GM21447 (cell line): Measurements from ENCODE around the gene CITED4.
A peak's percentile ranks its signal among the peaks of the same experiment; 100 is the strongest.
"Not testable (repeated sequence)": the region's sequence is repeated elsewhere in the genome, so short reads cannot be mapped to it uniquely, and the experiment has no call there.

ENCODE experiments used
- ATAC-seq: cut with Tn5 transposase; IDR thresholded peaks from one replicate; pipeline ENCODE4 v1.9.1; 2021; ENCODE audit not compliant: unreplicated experiment

CITED4 gene, protein sequence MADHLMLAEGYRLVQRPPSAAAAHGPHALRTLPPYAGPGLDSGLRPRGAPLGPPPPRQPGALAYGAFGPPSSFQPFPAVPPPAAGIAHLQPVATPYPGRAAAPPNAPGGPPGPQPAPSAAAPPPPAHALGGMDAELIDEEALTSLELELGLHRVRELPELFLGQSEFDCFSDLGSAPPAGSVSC

DNA sequence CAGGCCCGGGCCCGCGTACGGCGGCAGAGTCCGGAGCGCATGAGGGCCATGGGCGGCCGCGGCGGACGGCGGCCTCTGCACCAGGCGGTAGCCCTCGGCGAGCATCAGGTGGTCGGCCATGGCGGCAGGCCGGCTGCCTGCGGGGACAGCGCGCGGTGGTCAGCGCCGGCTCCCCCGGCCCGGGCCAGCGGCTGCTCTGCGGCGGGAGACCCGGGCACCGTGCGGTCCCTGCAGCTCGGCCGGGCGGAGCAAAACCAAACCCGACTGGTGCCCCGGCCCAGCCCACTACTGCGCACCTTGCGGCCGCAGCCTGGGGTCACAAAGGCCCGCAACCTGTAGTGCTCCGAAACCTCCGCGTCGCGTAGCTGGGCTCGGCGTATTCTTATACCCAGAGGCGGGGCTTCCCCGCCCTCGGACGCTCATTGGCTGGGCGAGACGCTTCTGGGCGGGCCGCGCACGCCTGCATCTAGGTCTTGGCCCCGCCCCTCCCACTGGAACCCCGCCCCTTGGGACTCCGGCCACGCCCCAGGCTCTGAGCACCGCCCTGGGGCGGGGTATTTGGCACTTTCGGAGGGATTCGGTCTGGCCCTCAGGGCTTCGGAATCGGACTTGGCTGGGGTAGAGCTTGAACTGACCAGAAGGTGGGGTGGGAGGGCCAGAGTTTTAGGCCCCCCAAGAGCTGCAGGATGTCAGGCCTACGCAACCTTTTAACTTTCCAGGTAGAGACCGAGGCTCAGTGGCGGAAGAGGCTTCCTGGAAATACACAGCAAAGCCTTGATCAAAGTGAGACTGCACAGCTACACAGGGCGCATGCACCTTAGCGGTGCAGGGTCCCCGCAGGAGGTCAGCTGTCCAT is at the start of gene CITED4:
TSS of gene CITED4 (minus strand) at position 356 of the 856 bp plus-strand sequence. CDS start at position 120, 236 bp downstream.
- ATAC-seq = peak; percentile 94

DNA sequence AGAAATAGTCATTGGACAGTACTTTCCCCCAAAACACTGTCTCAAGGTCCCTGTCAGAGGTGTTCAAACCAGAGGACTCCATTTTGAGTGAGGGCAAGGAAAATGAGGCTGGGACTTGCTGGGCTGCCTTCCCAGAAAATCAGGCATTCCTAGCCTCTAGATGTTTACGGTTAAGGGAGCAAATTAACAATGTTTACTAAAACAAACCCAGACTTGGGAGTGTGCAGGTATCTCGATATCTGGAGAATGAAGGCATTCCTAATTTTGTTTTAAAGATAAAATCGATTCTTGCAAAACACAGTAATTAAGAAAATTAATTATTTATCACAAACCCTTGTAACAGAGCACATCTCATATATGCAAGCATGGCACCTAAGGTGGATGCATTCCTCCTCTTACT is 48.9 kb upstream of the CITED4 start:
- no peak for ATAC-seq

DNA sequence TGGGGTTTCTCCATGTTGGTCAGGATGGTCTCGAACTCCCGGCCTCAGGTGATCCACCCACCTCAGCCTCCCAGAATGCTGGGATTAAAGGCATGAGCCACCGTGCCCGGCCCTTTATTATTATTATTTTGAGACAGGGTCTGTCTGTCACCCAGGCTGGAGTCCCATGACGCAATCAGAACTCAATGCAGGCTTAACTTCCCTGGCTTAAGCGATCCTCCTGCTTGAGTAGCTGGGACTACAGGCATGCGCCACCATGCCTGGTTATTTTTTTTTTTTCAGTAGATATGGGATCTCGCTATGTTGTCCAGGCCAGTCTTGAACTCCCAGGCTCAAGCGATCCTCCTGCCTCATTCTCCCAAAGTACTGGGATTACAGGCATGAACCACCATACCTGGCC is 47.1 kb upstream of the CITED4 start:
- ATAC-seq = no peak

DNA sequence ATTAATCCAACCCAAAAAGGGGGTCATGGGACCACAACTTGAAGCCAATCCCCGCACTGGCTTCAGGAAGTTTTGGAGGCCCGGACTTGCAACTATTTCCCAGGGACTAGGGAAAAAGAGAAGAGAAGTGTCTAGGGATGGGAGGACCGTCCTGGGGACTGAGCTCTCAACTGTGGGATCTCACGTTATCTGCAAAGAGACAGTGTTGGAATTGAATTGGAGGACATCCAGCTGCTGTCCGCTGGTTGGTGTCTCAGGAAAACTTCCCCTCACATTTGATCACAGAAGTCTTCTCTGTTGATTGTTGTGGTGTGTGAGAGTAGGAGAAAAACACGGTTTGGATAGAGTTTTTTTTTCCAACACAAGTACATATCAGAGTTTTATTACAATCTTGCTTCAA is 46.2 kb upstream of the CITED4 start:
- ATAC-seq = no peak

DNA sequence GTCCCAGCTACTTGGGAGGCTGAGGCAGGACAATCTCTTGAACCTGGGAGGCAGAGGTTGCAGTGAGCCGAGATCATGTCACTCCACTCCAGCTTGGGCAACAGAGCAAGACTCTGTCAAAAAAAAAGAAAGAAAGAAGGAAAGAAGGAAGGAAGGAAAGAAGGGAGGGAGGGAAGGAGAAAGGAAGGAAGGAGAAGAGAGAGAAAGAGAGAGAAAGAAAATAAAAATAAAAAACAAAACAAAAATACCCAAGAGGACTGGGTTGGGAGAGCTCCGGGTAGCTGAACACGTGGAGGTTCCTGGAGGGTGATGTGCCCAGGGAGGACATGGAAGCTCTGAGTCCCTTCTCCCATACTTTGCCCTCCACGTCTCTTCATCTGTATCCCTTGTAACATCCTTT is 45.7 kb upstream of the CITED4 start:
- no peak for ATAC-seq

DNA sequence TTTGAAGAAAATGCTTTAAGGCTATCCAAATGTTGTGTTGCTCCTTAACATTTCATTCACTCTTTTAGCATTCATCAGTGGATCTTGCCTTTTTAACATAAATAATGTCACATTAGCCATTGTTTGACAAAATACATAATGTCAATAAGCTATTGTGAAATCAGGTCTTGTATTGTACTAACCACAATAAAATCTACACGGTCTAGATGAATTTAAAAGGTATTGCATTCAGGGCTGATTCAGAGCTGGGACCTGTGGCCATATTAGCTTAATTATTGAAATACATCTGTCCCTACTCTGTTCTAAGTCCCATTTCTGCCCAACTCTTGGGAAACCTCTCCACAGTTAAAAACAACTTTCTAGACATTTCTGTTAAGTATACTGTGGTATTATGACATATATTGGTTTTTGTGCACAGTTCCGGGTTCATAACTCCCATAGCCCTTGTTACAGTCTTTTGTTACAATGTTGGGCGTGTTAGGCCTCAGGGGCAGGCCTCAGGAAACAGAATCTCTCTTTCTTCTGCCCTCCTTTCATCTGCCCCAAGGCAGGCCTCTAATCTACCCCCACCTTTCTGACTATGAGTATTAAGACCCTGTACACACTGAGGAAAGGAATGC is 44.7 kb upstream of the CITED4 start:
- ATAC-seq = no peak

DNA sequence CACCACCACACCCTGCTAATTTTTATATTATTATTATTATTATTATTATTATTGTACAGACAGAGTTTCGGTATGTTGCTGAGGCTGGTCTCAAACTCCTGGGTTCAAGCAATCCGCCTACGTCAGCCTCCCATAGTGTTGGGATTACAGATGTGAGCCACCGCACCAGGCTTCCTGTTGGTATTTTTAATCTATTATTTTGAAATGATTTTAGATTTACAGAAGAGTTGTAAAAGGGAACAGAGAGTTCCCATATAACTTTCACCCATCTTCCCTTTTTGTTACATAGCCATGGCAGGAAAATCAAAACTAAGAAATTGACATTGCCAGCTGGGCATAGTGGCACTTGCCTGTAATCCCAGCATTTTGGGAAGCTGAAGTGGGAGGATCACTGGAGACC is 42.9 kb upstream of the CITED4 start:
- no peak for ATAC-seq

DNA sequence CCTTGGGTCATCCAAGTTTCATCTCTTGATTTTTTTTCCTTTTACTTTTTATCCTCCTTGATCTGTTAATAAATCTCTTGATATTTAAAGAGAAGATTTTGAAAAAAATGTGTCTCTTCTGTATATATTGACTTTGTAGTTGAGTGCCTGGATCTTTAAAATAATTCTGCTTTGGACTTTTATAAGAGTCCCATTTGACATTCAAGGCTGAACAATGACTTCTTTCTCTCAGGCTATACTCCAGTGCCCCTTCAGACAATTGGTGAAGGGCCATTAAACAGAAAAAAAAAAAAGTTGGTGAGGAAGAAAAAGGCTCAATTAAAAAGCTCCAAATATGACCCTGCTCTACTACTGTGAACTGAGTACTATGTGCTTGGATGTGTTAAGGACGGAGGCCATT is 40.9 kb upstream of the CITED4 start:
- ATAC-seq = no peak

DNA sequence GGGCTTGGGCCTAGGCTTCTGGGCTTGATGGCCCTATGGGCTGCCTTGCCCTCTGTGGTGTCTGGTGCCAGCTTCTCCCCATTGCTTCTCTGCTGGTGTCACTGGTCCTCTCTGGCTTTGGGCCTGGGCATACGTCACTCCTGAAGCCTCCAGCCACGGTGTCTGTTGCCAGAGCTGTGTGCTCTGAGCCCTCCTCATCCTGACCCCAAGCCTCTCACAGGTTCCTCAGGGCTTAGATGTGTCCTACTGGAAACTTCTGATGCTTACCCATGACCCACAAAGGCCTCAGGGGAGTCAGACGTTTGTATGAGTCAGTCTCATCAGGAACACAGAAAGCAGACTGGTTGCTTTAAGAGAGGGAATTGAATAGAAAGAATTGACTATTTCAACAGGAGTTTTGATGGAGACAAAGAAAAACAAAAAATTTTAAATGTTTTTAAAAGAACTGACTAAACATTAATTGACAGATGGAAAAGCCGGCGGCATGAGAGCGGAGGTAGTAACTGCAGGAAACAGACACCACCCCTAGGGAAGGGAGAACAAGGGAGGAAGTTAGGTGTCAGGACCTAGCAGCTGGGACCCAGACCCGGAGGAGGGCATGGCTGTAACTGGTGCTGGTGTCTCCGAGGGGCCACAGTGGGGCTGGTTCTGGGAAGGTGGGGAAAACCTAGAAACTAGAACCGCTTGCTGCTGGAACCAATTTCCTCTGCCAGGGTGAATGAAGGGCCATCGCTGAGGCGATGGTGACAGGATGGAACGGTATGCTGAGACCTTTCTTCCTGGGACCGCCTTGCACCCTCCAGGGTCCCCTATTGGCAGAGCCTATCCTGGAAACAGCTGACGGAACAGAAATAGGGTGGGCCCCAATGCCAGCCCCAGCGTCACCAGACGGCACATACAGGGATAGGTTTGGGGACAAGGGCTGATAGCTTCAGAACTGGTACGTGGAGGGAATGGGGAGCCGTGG is 40.0 kb upstream of the CITED4 start:
- no peak for ATAC-seq

DNA sequence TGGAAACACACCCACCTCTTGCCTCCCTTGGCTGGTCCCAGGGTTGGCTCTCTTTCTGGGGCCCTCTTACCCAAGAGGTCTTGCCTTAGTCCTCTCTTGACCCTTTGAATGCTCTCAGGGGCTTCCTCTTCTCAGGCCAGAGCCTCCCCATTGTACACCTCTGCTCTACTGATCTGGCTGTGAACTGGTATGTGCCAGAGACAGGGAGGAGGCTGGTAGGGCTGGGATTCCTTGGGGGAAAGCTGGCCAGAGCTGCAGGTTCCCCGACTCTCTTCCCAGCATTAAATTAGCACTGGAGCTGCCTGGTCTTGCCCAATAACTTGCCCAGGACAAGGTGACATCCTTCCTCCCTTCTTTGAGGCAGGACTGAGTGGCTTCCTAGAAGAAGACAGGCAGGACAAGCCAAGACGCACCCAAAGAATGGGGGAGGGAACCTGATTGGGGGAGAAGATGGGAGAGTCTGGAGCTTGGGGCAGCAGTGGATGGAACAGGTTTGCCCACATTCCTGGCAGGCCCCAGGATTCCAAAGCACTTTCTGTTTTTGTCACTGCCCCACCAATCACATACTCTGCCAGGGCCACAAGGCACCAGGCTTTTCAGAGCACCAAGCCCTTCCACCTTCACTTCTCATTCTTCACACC is 37.2 kb upstream of the CITED4 start:
- ATAC-seq = no peak

DNA sequence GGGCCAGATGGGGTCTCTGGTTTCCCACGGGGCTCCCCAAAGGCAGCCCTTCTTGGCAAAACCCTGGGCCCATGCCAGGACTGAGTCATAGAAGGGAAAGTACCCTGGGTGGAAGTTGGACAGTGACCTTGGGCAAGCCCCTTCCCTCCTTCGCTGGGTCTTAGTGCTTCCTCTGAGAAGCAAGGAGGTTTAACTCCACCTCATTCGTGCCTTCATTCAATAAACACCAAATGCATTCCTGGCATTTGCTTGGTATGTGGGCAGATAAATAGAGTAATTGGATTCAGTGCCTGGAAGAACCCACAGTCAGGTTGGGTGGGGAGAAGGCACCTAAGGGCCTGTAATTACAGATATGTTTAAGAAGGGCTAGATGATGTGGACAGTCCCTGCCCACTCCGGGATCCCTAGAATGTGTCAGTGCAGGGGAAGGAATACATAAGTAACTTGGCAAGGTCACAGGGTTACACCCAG is 36.3 kb upstream of the CITED4 start:
- ATAC-seq = no peak

DNA sequence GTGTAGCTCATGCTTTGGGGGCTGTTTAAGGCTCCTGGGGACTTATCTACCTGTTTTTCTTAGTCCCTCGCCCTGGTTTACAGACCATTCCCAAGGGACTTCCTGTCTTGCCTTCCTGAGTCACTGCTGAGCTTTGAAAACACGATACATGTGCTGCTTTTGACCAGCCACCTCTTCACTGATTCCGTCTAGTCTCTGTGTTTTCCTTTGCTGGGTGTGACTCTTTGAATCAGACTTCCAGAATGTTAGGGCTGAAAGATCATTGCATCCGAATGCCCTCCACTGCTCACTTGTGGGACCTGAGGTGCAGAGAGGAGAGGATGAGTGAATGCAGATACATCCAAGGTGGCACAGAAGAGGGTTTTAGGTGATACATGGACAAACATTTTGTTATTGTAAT is 35.4 kb upstream of the CITED4 start:
- no peak for ATAC-seq

DNA sequence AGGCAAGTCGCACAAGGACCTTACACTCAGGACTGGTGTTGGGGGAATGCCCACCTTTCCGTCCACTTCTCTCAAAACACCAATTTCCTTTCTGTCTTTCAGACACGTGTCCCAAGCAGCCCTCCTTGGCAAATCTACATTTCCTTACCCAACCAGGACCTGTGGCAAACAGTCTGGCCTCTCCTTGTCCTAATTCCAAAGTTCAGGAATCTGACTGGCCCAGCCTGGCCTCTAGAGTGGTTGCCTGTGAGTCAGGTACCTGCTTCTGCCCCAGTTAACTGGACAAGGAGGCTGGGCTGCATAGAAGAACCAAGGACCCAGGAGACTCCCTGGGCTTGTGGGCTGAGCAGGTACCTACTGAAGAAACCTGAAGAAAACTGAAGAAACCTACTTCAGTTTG is 34.3 kb upstream of the CITED4 start:
- no peak for ATAC-seq

DNA sequence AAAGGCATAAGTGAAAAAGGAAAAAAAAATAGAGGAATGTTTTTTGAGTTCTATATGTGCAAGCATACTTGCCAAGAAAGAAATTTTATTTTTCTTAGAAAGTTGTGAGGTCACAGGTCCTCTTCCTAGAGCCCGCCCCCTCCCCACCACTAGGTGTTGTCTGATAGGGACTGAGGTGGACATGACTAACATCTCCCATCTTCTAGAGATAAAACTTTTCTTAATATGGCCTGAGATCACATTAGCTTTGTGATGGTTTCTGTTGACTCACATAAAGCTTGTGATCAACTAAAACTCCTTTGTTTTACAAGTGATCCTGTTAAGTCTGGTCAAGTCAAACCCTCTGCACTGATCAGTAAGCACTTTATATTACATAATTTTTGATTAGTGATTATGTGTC is 33.4 kb upstream of the CITED4 start:
- no peak for ATAC-seq

DNA sequence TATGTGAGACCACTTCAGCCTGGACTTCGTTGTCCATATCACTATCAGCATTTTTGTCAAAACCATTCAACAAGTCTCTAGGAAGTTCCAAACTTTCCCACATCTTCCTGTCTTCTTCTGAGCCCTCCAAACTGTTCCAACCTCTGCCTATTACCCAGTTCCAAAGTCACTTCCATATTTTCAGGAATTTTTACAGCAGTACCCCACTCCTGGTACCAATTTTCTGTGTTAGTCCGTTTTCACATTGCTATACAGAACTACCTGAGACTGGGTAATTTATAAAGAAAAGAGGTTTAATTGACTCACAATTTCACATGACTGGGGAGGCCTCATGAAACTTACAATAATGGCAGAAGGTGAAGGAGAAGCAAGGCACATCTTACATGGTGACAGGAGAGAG is 32.7 kb upstream of the CITED4 start:
- not testable (repeated sequence) for ATAC-seq

DNA sequence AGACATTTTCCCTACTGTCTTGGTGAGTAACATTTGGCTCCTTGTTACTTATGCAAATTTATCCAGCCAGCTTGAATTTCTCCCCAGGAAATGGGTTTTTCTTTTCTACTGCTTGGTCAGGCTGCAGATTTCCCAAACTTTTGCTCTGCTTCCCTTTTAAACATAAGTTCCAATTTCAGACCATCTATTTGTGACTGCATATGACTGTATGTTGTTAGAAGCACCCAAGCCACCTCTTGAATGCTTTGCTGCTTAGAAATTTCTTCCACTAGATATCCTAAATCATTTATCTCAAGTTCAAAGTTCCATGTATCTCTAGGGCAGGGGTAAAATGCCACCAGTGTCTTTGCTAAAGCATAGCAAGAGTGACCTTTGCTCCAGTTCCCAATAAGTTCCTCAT is 32.3 kb upstream of the CITED4 start:
- no peak for ATAC-seq

DNA sequence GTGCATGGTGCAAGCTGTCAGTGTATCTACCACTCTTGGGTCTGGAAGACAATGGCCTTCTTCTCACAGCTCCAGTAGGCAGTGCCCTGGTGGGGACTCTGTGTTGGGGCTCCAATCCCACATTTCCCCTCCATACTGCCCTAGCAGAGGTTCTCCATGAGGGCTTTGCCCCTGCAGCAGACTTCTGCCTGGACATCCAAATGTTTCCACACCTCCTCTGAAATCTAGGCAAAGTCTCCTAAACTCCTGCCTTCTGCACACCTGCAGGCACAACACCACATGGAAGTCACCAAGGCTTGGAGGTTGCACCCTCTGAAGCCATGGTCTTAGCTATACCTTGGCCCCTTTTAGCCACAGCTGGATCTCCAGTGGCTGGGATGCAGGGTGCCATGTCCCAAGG is 31.8 kb upstream of the CITED4 start:
- no peak for ATAC-seq

DNA sequence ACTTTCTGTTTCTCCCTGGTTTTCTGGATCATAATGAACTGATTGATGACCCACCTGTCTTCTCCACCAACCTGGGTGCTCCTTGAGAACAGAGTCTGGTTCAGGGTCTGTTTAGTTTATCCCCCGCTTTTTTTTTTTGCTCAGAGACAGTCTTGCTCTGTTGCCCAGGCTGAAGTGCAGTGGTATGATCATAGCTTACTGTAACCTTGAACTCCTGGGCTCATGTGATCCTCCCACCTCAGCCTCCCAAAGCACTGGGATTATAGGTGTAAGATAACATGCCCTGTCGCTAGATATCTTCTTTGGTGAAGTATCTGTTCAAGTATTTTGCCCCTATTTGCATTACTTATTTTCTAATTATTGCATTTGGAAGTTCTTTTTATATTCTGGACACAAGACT is 30.2 kb upstream of the CITED4 start:
- ATAC-seq = no peak

DNA sequence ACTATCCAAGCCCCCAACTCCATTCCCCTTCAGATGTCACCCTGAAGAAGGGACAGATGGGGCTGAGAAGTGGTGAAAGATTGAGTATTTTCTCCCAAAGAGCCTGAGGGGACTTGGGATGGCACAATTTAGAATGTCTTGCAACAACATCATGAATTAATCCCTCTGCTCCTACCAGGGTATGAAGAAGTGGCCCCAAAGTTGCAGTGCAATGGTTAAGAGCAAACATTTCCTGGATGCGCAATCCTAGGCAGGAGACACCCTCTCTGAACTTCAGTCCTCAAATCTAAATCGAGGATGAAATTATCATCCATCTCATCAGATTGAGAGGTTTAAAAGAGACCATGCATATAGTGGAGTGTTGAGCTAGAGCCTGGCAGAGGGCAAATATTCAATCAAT is 28.6 kb upstream of the CITED4 start:
- no peak for ATAC-seq

DNA sequence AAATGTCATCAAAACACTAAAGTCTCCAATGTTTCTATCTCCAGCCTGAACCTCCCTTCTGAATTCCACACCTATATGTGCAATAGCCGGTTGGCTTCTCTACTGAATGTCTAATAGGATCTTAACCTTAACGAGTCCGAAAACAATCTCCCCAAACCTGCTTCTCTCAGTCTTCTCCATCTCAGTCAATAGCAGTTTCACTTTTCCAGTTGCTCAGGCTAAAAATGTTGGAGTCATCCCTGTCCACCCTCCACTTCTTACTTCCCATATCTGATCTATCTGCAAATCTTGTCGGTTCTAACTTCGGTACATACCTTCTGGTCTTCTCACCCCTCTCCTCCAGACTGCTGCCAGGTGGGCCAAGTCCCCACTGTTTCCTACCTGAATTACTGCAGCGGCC is 25.5 kb upstream of the CITED4 start:
- no peak for ATAC-seq

DNA sequence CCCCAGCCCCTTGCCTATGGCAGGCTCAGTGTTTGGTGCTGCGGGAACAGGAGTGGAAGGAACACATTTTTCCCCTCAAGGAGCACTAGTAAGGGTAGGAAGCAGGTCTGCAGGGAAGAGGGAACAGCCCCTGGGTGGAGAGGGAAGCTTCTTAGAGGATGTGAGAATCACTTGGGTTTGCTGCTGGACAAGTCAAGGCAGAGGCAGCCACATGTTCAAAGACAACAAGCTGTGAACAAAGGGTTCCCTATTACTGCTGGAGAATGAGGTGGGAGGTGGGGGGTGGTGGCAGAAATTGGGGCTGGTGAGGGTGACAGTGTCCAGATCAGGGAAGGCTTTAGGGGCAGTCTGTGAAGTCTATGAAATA is 24.8 kb upstream of the CITED4 start:
- no peak for ATAC-seq
